OCI-LY3 (cell line): ENCODE results near the gene SCARF1.

ENCODE experiments used
- EZH2phosphoT487 ChIP-seq: fragments of 200-600 bp; shearing (Covaris generic); IDR thresholded peaks from 2 replicates; pipeline ENCODE4 v1.6.1; 2018; ENCODE audit warnings: antibody characterized with exemption, mixed run types, low read depth
- TF ChIP-seq, protein P1 (sequence below): fragments of 200-600, 300-600 bp; sonication (generic); IDR thresholded peaks from 2 replicates; pipeline ENCODE4 v1.5.1; 2014; ENCODE audit warnings: antibody characterized with exemption, low read length, low read depth

DNA sequence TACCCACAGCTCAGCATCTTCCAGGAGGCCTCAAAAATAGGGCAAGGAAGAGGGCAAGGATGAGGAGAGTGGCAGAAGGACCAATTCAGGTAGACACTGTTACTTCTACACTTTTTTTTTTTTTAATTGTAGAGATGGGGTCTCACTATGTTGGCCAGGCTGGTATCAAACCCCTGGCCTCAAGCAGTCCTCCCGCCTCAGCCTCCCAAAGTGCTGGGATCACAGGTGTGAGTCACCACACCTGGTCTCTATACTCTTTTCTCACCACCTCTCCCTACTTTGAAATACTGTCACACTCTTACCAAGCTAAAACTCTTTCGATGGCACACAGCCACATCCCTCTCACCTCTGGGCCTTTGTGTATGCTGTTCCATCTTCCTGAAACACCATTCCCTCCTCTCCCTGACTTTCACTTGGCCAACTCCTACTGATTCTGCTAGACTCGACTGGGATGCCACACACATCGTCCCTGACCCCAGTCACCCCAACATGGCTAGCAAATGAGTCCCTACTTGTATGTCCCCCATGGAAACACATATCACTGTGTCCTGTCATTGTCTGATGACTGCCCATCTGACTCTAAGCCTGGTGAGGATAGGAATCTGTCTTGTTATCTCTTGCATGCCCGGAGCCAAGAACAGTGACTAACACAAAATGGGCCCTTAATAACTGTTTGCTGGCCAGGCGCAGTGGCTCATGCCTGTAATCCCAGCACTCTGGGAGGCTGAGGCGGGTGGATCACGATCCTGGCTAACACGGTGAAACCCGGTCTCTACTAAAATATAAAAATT lies 9.7 kb downstream of the SCARF1 start:
- TF ChIP-seq, protein P1, sequence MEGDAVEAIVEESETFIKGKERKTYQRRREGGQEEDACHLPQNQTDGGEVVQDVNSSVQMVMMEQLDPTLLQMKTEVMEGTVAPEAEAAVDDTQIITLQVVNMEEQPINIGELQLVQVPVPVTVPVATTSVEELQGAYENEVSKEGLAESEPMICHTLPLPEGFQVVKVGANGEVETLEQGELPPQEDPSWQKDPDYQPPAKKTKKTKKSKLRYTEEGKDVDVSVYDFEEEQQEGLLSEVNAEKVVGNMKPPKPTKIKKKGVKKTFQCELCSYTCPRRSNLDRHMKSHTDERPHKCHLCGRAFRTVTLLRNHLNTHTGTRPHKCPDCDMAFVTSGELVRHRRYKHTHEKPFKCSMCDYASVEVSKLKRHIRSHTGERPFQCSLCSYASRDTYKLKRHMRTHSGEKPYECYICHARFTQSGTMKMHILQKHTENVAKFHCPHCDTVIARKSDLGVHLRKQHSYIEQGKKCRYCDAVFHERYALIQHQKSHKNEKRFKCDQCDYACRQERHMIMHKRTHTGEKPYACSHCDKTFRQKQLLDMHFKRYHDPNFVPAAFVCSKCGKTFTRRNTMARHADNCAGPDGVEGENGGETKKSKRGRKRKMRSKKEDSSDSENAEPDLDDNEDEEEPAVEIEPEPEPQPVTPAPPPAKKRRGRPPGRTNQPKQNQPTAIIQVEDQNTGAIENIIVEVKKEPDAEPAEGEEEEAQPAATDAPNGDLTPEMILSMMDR = no peak
- no peak for TF ChIP-seq EZH2phosphoT487
